ENCODE results near the gene CDC42BPA.

Gene CDC42BPA

GRCh38 chr1:227218870-227219573 is 99.3 kb downstream of the CDC42BPA start:
- H3K27ac ChIP-seq, result no peak overlapping the region
- no peak for TF ChIP-seq CTCF (conservative IDR thresholded peaks at IDR 0.05; ENCODE audit: low read depth)
- ChIA-PET CTCF (interaction anchor here (0.7 kb wide), 1 partner anchor 32 kb away, joined by 7 read pairs; no protein-coding TSS in a partner anchor), POLR2A (ENCODE audit: low non-redundant PET) (no interaction called here)
- DNase-seq (ENCODE audit: low spot score), result no peak

GRCh38 chr1:227215863-227216510 is 102.3 kb downstream of the CDC42BPA start:
- DNase-seq (ENCODE audit: low spot score), result no peak
- TF ChIP-seq CTCF (conservative IDR thresholded peaks at IDR 0.05; ENCODE audit: low read depth), result no peak
- POLR2A ChIA-PET (ENCODE audit: low non-redundant PET), result no interaction called here
- CTCF ChIA-PET, result interaction anchor here (0.6 kb wide), 2 partner anchors 42 to 46 kb away, joined by 3 to 4 read pairs; no protein-coding TSS in a partner anchor
- no peak overlapping the region for H3K27ac ChIP-seq

GRCh38 chr1:227214207-227214606 is 104.1 kb downstream of the CDC42BPA start:
- TF ChIP-seq CTCF (conservative IDR thresholded peaks at IDR 0.05; ENCODE audit: low read depth), result no peak
- no peak for DNase-seq (ENCODE audit: low spot score)
- CTCF ChIA-PET, result no interaction called here
- POLR2A ChIA-PET (ENCODE audit: low non-redundant PET), result no interaction called here
- no peak overlapping the region for H3K27ac ChIP-seq

- TF ChIP-seq CTCF (conservative IDR thresholded peaks at IDR 0.05; ENCODE audit: low read depth), result no peak
- ChIA-PET CTCF (no interaction called here), POLR2A (ENCODE audit: low non-redundant PET) (interaction anchor here (0.8 kb wide), 1 partner anchor 110 kb away, joined by 3 read pairs; no protein-coding TSS in a partner anchor)
- no peak overlapping the region for H3K27ac ChIP-seq
- DNase-seq (ENCODE audit: low spot score), result no peak
These were observed 104.9 kb downstream of the CDC42BPA start for GRCh38 chr1:227213426-227213825.

- POLR2A ChIA-PET (ENCODE audit: low non-redundant PET), result no interaction called here
These were observed 106.1 kb downstream of the CDC42BPA start for GRCh38 chr1:227212164-227212563.

GRCh38 chr1:227210604-227211003 is 107.7 kb downstream of the CDC42BPA start:
- TF ChIP-seq CTCF (conservative IDR thresholded peaks at IDR 0.05; ENCODE audit: low read depth), result no peak
- ChIA-PET CTCF (no interaction called here), POLR2A (ENCODE audit: low non-redundant PET) (no interaction called here)
- no peak for DNase-seq (ENCODE audit: low spot score)
- H3K27ac ChIP-seq, result no peak overlapping the region

More at GRCh38 chr1:227212164-227212563, 106.1 kb downstream of the CDC42BPA start:
- no peak for DNase-seq (ENCODE audit: low spot score)
- CTCF ChIA-PET, result no interaction called here
- no peak overlapping the region for H3K27ac ChIP-seq
- TF ChIP-seq CTCF (conservative IDR thresholded peaks at IDR 0.05; ENCODE audit: low read depth), result no peak
